GM18508 (cell line): ENCODE measurements around the gene SH3RF2.

Source experiments
- ATAC-seq: cut with Tn5 transposase; IDR thresholded peaks from one replicate; pipeline ENCODE4 v1.9.1; 2021; ENCODE audit warnings: moderate number of reproducible peaks; ENCODE audit not compliant: insufficient read depth, unreplicated experiment

The SH3RF2 gene

GRCh38 chr5:146027751-146028150 lies 91.4 kb downstream of the SH3RF2 start:
- no peak for ATAC-seq

DNA sequence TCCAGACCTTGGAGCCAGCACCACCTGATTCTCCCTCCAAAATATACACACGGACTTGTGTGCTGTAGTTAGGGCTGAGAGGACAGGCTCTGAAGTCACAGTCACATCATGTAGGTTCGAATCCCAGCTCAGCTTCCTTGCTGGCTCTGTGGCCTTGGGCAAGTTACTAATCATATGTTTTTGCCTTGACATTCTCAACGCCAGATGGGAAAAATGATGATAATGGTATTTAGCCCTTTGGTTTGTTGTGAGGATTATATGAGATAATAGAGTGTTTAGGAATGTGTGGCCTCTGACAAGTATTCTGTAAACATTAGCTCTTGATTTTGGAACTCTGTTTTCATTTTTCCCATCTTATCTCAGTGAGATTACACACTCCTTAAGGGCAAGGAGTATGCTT lies 96.5 kb downstream of the SH3RF2 start:
- ATAC-seq = no peak

GRCh38 chr5:146034127-146034526 lies 97.7 kb downstream of the SH3RF2 start:
- no peak for ATAC-seq

- no peak for ATAC-seq
Observed at GRCh38 chr5:146034605-146035004, 98.2 kb downstream of the SH3RF2 start.

GRCh38 chr5:146039420-146039819 lies 103.0 kb downstream of the SH3RF2 start:
- ATAC-seq = no peak

DNA sequence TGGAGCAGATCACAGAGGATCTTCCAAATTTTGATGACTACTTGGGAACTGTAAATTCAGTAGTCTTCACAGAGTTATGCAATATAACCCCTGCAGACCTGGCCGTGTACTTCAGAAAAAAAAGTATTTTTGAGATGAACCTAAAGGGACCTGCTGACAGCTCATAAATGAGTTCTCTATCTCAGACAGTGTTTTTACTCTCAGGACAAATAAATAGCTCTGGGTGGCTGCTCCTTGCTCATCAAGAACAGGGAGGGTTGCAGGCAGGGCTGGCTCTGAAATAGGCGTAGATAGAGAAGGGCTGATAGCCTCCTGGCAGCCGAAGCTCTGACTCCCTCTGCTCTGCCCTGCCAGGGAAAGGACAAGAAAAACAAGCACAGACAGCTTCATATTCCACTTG lies 104.1 kb downstream of the SH3RF2 start:
- ATAC-seq = no peak

DNA sequence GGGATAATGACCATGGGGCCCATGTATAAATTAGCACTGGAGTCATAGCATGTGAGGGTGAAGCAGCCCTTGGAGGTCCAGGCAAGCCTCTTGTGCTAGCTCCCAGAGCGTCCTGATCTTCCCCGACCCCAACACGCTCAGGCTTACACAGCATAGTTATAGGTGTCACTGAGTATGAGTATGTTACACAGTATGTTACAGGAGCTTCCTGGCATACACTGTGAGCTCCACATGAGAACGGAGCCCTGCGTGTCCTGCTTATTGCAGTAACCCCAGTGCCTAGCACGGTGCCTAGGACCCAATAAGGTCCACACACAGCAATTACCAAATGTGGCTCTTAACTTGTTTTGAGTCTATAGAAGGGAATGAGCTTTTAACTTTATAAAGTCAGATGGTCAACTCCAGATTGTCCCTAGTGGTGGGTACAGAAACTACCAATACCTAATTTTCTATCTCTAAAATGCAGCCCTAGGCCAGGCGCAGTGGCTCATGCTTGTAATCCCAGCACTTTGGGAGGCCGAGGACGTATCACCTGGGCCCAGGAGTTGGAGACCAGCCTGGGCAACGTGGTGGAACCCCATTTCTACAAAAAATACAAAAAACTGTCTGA lies 104.9 kb downstream of the SH3RF2 start:
- peak; percentile 71 for ATAC-seq

DNA sequence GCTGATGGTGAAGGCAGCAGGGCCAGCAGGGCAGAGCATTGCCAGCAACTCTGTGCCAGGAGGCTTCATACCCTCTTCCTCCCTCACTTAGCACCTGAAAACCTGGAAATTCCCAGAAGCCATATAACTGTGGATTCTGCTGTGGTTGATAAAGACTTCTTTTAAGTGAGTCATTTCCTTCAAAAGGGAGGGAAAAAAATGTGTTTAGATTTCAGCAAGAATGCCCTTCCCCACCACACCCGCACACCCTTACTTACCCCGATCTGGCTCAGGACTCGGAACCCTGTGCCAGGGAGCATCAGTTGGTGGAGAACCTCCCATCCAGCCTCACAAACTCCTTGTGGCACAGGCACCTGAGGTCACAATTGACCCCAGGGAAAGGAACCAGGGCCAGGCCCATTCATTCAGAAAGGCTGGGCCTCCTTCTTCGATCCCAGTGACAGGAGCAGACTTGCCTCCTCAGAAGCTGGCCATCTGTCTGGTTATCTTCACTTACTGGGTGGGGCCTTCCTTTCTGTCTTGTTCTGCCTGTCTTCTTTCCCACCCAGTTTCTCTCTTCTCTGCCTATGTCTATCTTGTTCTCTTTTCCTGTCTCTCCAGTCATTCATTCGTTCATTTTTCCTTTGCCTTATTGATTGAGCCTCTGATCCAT lies 106.4 kb downstream of the SH3RF2 start:
- no peak for ATAC-seq

DNA sequence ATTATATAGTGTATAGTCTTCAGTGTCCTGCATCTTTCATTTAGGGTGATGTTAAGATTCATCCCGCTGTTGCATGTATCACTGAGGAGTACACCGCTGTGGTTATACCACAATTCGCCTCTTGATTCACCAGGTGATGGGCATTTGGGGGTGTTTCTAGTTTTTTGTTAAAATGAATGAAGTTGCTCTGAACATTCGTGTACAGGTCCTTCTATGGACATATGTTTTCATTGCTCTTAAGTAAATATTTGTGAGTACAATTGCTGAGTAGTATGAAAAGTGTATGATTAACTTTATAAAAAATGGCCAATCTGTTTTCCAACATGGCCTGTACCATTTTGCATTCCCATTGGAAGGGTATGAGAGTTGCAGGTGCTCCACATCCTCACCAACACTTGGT lies 107.3 kb downstream of the SH3RF2 start:
- no peak for ATAC-seq

- ATAC-seq = no peak
Observed at GRCh38 chr5:146047396-146047795, 111.0 kb downstream of the SH3RF2 start.

DNA sequence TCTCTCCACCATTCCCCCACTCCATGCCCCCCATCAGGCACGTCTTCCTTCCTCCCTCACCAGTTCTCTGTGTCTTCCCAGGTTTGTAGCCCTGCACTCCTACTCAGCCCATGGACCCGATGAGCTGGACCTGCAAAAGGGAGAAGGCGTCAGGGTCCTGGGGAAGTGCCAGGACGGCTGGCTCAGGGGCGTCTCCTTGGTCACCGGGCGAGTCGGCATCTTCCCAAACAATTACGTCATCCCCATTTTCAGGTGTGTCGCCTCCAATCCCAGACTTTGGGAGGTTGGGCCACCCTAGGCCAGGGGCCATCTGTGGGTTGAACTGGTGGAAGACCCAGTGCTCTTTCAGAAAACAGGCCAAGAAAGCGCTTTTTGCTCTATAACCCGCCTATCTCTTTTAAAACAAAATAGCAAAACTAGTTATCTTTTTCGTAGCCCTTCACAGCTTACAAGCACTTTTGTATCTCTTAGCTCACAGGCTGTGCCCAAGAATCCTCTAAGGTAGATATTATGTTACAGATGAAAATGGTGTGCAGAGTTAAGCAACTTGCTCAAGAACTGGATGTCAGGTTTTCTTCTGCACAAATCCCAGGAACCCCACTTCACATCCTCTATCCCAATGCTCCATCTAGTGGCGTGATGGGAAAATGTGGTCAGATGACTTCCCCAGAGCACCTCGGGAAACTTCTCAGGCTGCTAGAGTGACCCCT lies 112.8 kb downstream of the SH3RF2 start:
- no peak for ATAC-seq

- no peak for ATAC-seq
Observed at GRCh38 chr5:146049704-146050026, 113.3 kb downstream of the SH3RF2 start.

- ATAC-seq = no peak
Observed at GRCh38 chr5:146050086-146050485, 113.7 kb downstream of the SH3RF2 start.

DNA sequence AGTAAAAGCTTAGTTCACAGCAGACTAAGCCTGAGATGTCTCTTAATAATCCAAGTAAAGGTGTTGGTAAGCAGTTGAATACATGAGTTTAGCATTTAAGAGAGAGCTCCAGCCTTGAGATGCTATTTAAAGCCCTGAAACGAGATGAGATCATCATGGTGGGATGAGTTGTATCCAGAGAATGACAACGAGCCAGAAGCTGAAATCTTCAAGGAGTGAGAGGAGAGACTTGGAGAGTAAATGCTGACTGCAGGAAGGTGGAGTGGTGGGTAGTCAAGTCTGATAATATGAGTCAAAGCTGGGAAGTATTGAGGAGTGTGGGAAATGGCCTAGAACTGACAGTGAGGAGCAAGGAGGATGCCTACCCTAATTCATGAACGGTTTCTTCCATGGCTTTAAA lies 115.3 kb downstream of the SH3RF2 start:
- no peak for ATAC-seq

DNA sequence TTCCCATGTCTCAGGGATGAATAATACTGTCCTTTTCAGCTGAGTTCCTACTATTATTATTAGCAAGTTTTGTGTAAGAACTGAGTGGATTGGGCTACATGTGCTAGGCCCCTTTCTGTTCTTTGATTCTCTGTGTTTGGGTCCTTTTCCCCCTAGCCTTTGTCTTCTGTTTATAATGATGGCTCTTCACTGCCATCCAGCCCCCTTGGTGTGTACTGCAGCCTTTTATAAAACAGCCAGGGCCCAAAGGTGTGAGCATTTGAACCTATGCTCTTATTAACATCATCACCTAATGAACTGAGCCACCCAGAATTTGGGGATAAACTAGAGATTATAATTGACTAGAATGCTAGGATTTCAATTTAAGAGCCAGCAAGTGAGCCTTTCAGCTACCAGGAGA lies 116.4 kb downstream of the SH3RF2 start:
- ATAC-seq = no peak

DNA sequence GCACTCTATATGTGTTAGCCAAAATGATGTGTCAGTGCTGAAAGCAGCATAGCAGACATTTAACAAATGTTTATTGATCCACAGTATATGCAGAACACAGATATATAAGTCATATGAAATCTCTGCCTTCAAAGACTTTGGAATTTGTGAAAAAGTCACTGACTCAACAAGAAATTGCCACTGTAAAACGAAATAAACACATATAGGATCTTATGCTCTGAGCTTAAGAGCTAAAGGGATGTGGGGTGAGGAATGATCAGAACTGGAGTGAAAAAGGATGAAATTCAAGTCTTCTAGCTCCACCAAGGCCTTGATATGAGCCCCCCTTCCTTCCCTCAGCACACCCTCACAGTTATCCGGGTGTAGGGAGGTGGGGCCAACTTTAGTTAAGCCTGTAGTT lies 119.1 kb downstream of the SH3RF2 start:
- ATAC-seq = no peak

DNA sequence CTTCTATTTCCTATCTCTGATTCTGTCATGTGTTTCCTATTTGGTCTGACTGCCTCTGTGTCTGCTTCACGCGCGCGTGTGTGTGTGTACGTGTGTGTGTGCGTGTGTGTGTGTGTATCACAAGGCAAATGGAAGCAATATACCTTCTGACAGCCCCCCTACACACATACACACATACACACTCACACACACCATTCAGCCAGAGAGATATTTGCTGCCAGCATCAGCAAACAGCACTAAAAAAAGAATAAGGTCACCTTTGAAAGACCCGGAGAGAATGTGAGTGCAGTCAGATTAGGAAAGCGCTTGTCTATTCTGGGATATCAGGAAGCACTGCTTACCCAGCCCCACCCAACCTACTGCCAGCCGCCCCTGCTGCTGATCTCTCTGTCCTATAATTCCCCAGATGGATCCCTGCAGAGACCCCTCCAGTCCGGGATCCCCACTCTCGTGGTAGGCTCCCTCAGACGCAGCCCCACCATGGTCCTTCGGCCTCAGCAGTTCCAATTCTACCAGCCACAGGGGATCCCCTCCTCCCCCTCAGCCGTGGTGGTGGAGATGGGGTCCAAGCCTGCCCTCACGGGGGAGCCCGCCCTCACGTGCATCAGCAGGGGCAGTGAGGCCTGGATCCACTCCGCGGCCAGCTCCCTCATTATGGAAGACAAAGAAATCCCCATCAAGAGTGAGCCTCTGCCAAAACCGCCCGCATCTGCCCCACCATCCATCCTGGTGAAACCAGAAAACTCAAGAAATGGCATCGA lies 123.3 kb downstream of the SH3RF2 start:
- no peak for ATAC-seq

DNA sequence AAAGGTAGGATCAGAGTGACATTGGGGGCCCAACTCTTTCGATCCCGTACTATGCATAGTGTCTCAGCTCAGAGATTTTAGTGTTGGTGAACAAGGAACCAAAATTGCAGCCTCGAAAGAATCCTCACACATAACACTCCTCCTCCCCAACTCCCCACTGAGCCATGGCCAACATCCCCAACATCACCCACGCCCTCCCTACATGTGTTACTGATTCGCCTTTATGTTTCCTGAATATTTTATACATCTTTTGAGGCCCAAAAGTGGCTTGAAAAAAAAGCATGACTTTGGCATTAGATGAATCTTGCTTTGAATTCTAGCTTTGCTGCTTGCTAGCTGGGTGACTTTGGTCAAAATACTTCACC lies 123.8 kb downstream of the SH3RF2 start:
- ATAC-seq = no peak

DNA sequence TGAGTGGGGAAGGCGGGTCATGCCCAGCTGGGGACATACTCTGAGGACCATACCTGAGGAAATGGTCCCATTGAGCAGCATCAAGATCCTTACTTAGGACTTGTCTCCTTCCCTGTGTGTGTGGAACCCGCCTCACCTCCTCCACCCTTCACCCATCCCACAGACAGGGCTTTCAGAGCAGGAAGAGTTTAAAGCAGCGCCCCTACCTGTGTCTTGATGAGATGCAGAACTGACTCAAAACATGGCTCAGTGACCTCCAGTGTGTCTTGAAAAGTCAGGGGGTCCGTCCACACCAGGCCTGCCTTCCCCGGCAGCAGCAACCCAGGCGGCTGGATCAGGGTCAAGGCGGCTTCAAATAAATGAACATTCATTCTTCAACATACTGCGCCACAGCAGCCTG lies 130.6 kb downstream of the SH3RF2 start:
- no peak for ATAC-seq

DNA sequence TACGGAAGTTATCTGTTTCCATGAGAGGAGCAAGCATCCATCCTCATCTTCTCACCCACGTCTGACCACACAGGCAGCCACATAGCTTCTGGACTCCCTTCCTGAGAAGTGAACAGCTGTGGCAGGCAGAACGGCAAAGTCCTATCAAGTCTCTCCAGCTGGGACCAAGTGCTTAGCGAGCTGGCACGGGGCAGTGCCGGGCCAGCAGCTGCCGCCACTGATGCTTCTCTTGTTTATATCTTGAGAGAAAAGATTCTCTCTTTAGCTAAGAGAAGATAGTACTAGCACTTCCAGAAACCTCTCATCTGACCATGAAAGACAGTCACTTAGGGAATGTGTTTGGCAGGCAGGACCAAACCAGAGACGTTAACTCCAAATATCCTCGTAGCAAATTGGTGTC lies 131.8 kb downstream of the SH3RF2 start:
- no peak for ATAC-seq
